Occipital lobe (tissue), 2 donors: ENCODE data around the gene COMMD4. TPM values are rescaled to one million over a fixed set of nuclear protein-coding genes. Genes with fewer than 3 reads are reported as not detected.
"Not testable (repeated sequence)": the region's sequence is repeated elsewhere in the genome, so short reads cannot be mapped to it uniquely, and the experiment has no call there.

ENCODE experiments used
- DNase-seq: peaks from one replicate; lab custom pipeline; 2025; lab: John Stamatoyannopoulos, UW
- total RNA-seq: library from RNA; depleted of rRNA; stranded (reverse); fragments of >200 nt; gene quantifications from one replicate; pipeline ENCODE4 v1.2.3, GENCODE V29; 2014

Gene COMMD4
- total RNA-seq = 17.5 TPM

- DNase-seq = peak; percentile 94
Observed at GRCh38 chr15:75335705-75336355, at the start of gene COMMD4. Gene COMMD4 (plus strand): TSS chr15:75336063. CDS start chr15:75336090, 27 bp downstream.

- not testable (repeated sequence) for DNase-seq
Observed at GRCh38 chr15:75293660-75294059, 42.2 kb upstream of the COMMD4 start.

DNA sequence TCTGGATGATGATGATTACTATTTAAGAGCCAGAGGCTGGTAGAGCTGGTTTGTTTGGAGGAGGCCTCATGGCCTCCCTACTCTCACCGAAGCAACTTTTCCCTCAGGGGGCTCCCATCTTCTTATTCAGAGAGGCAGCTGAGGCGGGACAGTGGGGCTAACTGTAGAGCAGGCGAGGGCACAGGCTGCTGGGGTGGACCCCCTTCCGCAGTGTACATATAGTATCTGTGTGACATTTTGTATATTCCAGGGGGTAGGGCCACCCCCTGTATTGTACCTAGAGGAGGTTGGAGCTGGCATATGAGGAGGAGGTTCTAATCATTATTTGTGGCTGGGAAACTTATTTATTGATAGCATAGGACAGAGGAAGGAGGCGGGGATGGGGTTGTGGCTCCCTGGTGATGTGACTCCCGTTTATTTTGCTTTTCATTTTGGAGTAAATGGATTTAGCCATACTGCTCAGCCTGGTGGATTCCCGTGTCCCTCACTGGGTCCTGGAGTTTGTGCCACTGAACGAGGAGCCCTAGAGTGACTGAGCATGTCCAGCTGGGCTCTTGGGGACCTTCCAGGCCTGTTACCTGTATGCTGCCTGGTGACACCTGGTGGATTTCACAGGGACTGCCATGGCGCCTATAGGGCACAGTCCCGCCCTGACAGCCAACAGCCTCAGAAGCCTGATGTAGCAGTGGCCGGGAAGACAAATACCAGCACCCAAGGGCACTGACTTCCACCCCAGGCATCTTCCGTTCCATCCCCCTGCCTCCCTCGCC lies 37.1 kb upstream of the COMMD4 start:
- DNase-seq = not testable (repeated sequence)

- DNase-seq = not testable (repeated sequence)
Observed at GRCh38 chr15:75299311-75299688, 36.6 kb upstream of the COMMD4 start.

GRCh38 chr15:75300026-75300425 lies 35.8 kb upstream of the COMMD4 start:
- DNase-seq = not testable (repeated sequence)

- DNase-seq = no peak
Observed at GRCh38 chr15:75302318-75302717, 33.5 kb upstream of the COMMD4 start.

GRCh38 chr15:75302753-75303152 lies 33.1 kb upstream of the COMMD4 start:
- not testable (repeated sequence) for DNase-seq

DNA sequence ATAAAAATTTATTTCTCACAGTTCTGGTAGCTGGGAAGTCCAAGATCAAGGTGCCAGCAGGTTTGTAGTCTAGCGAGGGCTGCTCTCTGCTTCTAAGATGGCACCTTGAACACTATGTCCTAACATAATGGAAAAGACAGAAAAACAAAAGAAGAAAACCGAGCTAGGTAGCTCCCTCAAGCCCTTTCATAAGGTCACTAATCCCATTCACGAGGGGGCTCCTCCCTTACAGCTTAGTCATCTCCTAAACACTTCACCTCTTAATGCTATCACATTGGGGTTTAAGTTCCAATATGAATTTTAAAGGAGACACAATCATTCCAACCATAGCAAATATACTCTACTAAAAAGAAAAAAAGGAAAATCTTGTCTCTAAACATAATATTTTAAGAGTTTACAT lies 29.7 kb upstream of the COMMD4 start:
- no peak for DNase-seq

- DNase-seq = no peak
Observed at GRCh38 chr15:75307778-75308390, 28.0 kb upstream of the COMMD4 start.

GRCh38 chr15:75309711-75310110 lies 26.2 kb upstream of the COMMD4 start:
- no peak for DNase-seq

- DNase-seq = not testable (repeated sequence)
Observed at GRCh38 chr15:75312548-75312947, 23.3 kb upstream of the COMMD4 start.

DNA sequence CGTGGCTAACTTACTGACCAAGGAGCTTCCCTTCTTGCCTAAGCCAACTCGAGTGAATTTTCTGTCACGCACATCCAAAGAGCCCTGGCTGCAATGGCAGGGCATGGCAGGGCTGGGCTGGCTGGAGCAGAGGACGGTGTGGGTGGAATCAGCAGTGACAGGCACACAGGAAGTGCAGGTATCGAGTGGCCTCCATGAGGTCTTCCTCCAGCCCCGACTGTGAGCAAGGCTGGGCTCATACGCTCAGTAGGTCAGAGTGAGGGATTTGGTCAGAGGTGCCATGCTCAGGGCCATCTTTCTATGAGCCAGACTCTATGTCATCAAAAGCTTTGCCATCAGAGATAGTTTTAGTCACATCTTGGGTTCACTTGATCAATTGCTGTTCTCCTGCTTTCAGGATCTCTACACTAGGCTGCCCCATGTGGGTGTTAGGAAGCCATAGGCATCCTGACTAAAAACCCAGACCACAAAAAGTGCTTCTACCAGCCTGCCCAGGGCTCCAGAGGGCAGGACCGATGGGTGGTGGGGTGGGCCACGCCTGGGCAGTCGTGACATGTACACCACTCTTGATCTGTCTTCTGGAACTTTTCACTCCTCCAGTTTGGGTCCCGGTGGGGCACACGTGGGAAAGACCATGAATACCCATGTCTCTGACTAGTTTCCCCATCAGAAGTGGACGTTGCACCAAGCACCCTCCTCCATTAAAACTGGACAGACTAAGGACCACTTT lies 22.6 kb upstream of the COMMD4 start:
- DNase-seq = no peak

GRCh38 chr15:75314552-75315290 lies 21.1 kb upstream of the COMMD4 start:
- no peak for DNase-seq

DNA sequence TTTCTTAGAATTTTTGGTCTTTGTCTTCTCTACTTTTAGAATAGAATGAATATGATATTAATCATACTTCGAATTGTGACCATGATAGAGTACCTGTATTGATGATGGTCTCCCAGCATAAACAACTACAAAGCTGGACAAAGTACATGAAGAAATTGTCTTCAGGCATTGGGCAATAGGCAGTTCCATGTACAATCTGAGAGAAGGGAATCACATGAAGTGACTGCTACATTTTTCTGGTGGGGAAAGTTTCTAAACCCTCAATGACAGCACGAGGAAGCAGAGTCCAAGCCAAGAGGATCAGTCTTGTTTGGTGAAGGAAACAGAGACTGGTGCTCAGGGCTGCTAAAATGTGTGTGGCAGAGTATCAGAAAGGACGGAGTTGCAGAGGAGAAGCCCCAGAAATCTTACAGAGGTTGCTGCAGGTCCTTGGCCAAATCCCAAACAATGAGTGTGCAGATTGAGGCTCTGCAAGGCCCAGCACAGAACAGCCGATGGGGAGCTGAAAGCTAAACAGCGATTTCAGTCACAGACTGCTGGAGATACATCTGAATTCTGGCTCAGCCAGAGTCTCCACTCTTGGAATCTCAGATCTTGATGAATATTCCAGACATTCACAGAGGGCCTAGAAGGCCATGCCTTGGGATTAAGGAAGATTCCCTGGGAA lies 16.5 kb upstream of the COMMD4 start:
- DNase-seq = not testable (repeated sequence)

DNA sequence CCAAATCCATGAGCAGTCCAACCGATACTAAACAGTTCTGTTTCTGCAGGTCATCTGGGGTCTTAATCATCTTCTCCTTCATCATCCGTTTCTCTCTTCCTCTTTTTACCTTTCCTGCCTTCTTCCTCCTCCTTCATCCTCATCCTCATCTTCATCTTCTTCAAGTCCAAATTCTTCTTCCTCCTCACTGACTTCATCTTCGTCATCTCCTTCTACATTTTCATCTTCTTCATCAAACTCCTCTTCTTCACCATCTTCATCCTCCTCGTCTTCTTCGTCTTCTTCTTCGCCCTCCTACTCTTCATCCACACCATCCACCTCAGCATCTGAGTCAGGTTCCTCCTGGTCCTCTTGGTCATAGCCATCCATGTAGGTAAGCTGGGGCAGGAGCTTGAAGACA lies 14.2 kb upstream of the COMMD4 start:
- DNase-seq = no peak

GRCh38 chr15:75325922-75326321 lies 9.9 kb upstream of the COMMD4 start:
- DNase-seq = no peak

GRCh38 chr15:75327005-75327404 lies 8.9 kb upstream of the COMMD4 start:
- no peak for DNase-seq

- no peak for DNase-seq
Observed at GRCh38 chr15:75327491-75327890, 8.4 kb upstream of the COMMD4 start.

- no peak for DNase-seq
Observed at GRCh38 chr15:75328493-75329314, 7.2 kb upstream of the COMMD4 start.

DNA sequence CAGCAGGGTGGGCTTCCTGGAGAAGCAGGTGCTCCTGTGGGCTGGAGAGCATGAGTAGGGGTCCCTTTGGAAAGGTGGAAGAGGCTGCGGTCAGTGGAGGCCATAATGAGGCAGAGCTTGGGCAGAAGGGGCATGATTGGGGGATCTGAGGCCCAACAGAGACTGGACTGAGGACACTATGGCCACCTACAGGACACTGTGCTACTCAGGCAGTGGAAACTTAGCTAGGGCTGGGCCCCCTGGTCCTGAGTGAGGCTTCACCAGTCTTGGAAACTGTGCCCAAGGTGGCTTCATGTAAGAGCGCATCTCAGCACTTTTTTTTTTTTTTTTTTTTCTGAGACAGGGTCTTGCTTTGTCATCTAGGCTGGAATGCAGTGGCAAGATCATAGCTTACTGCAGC lies 6.3 kb upstream of the COMMD4 start:
- no peak for DNase-seq
